ENCODE measurements around the gene SUN2.

Gene SUN2

GRCh38 chr22:38713921-38714320, 41.9 kb downstream of the SUN2 start:
- POLR2A ChIA-PET, result interaction anchor here (0.5 to 1.1 kb wide), 3 partner anchors 16 to 30 kb away, joined by 3 to 6 read pairs (median 4); no protein-coding TSS in a partner anchor
- DNase-seq (ENCODE audit: extremely low spot score), result no peak
- CTCF ChIA-PET, result interaction anchor here (2.2 to 4.9 kb wide), 2 partner anchors 11 to 19 kb away, joined by 11 to 18 read pairs; no protein-coding TSS in a partner anchor
- TF ChIP-seq CTCF (IDR thresholded peaks at IDR 0.05; ENCODE audit: control extremely low read depth, extremely low read depth, low read depth, missing control alignments), result no peak

- CTCF ChIA-PET, result interaction anchor here (1.4 to 4.9 kb wide), 3 partner anchors 12 to 21 kb away, joined by 5 to 18 read pairs (median 8); no protein-coding TSS in a partner anchor
- POLR2A ChIA-PET, result no interaction called here
- no peak for TF ChIP-seq CTCF (IDR thresholded peaks at IDR 0.05; ENCODE audit: control extremely low read depth, extremely low read depth, low read depth, missing control alignments)
- DNase-seq (ENCODE audit: extremely low spot score), result no peak
Measured at GRCh38 chr22:38712486-38713207, 43.2 kb downstream of the SUN2 start.

- POLR2A ChIA-PET, result no interaction called here
- TF ChIP-seq CTCF (IDR thresholded peaks at IDR 0.05; ENCODE audit: control extremely low read depth, extremely low read depth, low read depth, missing control alignments), result no peak
Measured at GRCh38 chr22:38710866-38711265, 44.9 kb downstream of the SUN2 start.

GRCh38 chr22:38710351-38710750, 45.4 kb downstream of the SUN2 start:
- CTCF ChIA-PET, result interaction anchor here (1.4 kb wide), 2 partner anchors 29 to 58 kb away, joined by 4 to 6 read pairs; partner anchors contain the start of gene TOMM22
- DNase-seq (ENCODE audit: extremely low spot score), result no peak
- no peak for TF ChIP-seq CTCF (IDR thresholded peaks at IDR 0.05; ENCODE audit: control extremely low read depth, extremely low read depth, low read depth, missing control alignments)
- POLR2A ChIA-PET, result no interaction called here

More at GRCh38 chr22:38710866-38711265, 44.9 kb downstream of the SUN2 start:
- no peak for DNase-seq (ENCODE audit: extremely low spot score)
- CTCF ChIA-PET, result interaction anchor here (1.4 kb wide), 1 partner anchor 58 kb away, joined by 4 read pairs; no protein-coding TSS in a partner anchor

- no peak for TF ChIP-seq CTCF (IDR thresholded peaks at IDR 0.05; ENCODE audit: control extremely low read depth, extremely low read depth, low read depth, missing control alignments)
Measured at GRCh38 chr22:38709306-38709705, 46.5 kb downstream of the SUN2 start.

GRCh38 chr22:38707984-38708383, 47.8 kb downstream of the SUN2 start:
- no peak for DNase-seq (ENCODE audit: extremely low spot score)
- CTCF ChIA-PET, result interaction anchor here (0.7 to 1.9 kb wide), 3 partner anchors 8 to 26 kb away, joined by 3 to 9 read pairs (median 5); partner anchors contain the start of gene TOMM22
- POLR2A ChIA-PET, result interaction anchor here (0.7 kb wide), 1 partner anchor 8 kb away, joined by 3 read pairs; no protein-coding TSS in a partner anchor
- no peak for TF ChIP-seq CTCF (IDR thresholded peaks at IDR 0.05; ENCODE audit: control extremely low read depth, extremely low read depth, low read depth, missing control alignments)

More at GRCh38 chr22:38709306-38709705, 46.5 kb downstream of the SUN2 start:
- DNase-seq (ENCODE audit: extremely low spot score), result no peak
- ChIA-PET POLR2A (interaction anchor here (0.6 kb wide), 1 partner anchor 519 kb away, joined by 4 read pairs; no protein-coding TSS in a partner anchor), CTCF (interaction anchor here (1.3 to 1.4 kb wide), 3 partner anchors 16 to 60 kb away, joined by 4 to 6 read pairs (median 5); partner anchors contain the start of gene TOMM22)
